Tibial nerve (tissue), 4 donors: ENCODE results near the gene TWSG1.

ENCODE experiments used
- CTCF ChIP-seq, 5 experiments: fragments of 200-600 bp in 3 of 5; fragments of 450-650 bp in 2 of 5; sonication (generic) in 3 of 5; IDR thresholded peaks; one replicate each; pipeline ENCODE4 v1.5.1; 2016 to 2019; ENCODE audit warnings: antibody characterized with exemption in 5 of 5, mild to moderate bottlenecking in 3 of 5, moderate library complexity in 2 of 5
- EP300 ChIP-seq, 2 donors: sonication (generic); formaldehyde crosslinking; IDR thresholded peaks; one replicate each; pipeline ENCODE4 v1.6.1; 2017; ENCODE audit warnings: antibody characterized with exemption in 2 of 2, mild to moderate bottlenecking in 1 of 2
- POLR2A ChIP-seq, 2 donors: fragments of 450-650 bp; IDR thresholded peaks; one replicate each; pipeline ENCODE4 v1.6.1; 2017; ENCODE audit warnings: antibody characterized with exemption in 2 of 2, mild to moderate bottlenecking in 2 of 2, moderate library complexity in 2 of 2

GRCh38 chr18:9353596-9353995, 19.0 kb downstream of the TWSG1 start:
- TF ChIP-seq POLR2A (IDR thresholded peaks at IDR 0.05) (no peak), CTCF (IDR thresholded peaks at IDR 0.05) (no peak), EP300 (IDR thresholded peaks at IDR 0.05) (no peak)
